NCI-H2029 treated with DMSO at 0.1 percent for 48 hours (cell line): Measurements from ENCODE around the gene SPATA18.
"Not testable (repeated sequence)": the region's sequence is repeated elsewhere in the genome, so short reads cannot be mapped to it uniquely, and the experiment has no call there.

Experiments used
- DNase-seq: peaks from one replicate; lab custom pipeline; 2025; lab: John Stamatoyannopoulos, UW

SPATA18 gene

DNA sequence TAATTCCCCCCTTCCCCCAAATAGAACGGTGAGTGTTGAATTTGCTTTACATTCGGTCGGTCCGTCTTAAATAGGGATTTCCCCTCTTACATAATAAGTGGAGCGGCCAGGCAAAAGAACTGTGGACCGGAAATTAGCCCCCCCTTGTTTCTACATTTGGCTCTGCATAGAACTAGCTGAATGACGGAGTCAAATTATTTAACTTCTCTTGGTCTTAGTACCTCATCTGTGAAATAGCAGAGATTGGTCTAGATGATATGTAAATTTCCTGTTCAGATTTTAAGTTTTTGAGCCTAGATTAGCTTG, 1.3 kb downstream of the SPATA18 start:
- no peak for DNase-seq

DNA sequence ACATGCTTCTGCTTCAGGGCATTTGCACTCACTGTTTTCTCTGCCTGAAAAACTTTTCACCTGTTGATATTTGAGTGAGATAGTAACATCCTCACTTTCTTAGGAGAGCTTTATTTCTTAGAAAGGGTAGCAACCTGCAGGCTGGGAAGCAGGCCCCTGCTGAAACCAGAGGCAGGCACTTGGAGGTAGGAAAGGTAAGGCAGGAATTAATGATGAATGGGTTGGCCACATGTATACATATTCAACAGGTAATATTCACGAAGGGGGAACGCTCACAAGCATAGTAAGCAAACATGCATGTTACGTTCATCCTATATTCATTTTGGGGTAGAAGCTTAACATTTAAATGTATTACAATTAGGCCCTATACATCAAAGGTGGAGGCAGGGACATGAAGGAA, 3.1 kb downstream of the SPATA18 start:
- DNase-seq: no peak

DNA sequence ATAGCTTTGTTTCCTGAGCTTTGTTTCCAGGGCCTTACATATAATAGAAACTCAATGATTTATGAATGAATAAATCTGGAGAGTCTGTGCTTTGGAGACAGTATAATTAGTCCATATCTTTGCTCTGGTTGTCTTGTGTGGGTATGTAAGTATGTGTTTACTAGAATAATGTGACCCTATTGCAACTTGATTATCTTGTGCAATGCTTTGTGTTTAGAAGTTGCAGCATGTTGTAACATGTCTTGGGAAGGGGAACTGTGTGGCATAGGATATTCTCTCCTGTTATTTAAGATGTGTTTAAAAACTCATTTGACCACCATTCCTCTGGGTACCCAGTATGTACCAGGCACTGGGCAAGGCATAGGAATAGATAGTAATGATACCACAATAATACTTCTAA, 6.1 kb downstream of the SPATA18 start:
- no peak for DNase-seq

DNA sequence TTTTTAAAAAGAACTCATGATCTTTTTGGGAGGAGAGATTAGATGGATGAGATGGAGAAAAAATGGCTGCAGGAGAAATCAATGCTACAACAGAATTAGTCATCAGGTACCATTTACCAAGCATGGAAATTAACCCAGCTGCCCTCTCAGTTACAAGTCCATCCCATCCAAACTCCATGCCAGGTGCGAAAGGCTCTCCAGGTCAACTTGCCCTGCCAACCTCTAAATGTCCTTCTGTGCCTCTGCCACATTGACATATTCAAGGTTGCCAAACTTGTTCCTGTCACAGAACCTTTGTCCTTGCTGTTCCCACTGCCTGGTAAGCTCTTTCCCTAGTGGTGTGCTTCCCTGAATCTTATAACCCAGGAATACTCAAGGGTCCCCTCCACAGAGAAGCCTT, 7.2 kb downstream of the SPATA18 start:
- no peak for DNase-seq

DNA sequence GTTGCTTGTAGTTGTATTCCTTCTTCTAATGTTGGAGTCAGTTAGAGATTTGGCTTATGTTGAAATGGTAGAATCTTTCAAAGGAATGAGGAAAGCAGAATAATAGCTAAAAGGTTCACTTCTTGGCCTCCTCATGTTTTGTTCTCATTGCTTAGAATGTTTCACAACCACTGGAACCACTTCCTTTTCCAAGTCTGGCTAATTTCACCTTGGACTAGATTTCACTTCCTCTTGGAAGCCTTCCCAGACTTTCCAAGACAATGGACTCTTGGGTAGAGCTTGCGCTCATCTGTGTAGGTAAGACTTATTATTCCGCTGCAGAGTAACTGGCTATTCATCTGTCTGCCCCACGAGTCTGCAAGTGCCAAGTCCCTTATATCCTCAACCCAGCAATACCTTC, 8.3 kb downstream of the SPATA18 start:
- no peak for DNase-seq

DNA sequence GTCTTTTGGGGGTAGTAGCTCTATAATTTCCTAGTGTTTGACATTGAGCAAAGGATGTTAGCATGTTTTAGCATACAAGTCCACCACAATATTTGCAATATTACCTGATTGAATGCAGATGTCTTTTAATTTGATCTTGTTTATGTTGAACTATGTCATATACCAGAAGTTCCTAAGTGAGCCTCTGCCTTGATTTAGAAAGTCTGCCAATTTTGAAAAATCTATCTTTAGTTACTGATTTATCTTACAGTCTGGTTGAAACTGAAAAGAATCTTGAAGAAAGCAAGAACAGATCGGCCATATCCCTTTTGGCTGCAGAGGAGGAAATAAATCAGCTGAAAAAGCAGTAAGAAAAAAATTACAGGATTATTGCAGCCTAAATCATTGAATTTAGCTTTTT, 18.5 kb downstream of the SPATA18 start:
- no peak for DNase-seq

DNA sequence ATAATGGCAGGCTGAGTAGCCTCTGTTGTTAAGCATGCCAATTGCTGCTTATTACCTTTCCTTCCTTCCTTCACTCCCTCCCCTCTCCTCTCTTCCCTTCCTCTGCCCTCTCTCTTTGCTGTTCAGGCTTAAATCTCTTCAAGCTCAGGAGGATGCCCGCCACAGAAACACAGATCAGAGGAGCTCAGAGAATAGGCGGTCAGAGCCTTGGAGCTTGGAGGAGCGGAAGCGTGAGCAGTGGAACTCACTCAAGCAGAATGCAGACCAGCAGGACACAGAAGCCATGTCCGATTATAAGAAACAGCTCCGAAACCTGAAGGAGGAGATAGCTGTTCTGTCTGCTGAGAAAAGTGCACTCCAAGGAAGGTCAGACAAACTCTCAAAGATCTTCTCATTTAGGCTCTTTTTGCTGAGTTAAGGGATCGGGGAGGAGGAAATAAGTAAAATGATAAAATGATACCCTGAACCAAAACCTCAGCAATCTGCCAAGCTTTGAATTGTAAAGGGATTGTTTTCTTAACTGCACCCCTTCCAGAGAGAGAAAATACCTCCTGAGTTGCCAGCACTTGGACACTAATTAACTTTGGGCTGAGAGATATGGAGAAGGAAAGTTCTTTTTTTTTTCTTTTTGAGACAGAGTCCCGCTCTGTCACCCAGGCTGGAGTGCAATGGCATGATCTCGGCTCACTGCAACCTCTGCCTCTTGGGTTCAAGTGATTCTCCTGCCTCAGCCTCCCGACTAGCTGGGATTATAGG, 20.9 kb downstream of the SPATA18 start:
- no peak for DNase-seq

DNA sequence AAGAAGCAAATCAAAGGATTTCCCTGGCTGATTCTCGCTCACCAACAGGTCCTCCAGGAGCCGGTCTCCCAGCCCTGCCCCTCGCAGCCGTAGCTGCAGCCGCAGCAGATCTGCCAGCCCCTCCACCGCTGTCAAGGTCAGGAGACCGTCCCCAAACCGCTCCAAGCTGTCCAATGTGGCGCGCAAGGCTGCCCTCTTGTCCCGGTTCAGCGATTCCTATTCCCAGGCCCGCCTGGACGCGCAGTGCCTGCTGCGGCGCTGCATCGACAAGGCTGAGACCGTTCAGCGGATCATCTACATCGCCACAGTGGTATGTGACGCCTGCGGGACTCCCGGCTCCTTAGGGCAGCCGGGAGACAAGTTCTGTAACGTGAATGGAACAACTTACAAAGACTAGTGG, 25.6 kb downstream of the SPATA18 start:
- DNase-seq: no peak

DNA sequence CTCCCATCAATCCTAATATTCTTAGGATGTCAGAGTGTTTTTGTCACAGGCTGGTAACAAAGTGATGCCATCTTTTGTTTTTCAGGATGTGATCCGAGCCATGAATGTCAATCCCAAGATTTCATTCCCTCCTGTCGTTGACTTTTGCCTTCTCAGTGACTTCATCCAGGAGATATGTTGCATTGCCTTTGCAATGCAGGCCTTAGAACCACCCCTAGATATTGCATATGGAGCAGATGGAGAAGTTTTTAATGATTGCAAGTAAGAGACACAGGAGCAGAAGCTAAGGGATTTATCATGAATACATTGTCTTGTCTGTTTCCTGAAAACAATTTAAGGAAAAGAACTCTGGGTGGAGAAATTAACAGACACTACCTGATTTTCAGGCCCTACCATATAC, 28.6 kb downstream of the SPATA18 start:
- no peak for DNase-seq

DNA sequence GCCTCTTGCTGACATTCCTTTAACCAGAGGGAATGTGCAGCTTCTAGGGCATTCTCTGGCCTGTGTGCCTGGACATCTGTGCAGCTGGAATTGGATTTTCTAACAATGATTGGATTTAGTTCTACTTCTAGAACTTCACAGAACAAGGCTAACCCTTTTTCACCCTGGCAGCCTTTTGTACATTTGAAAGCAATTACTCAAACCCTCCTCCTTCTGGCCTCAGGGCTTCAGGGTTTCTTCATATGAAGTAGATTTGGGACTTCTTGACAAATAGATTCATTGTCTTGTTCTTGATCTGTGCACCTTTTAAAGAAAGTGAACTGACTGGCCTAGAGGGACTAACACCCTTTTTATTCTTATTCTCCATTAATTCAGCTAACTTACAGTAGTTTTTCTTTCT, 30.1 kb downstream of the SPATA18 start:
- no peak for DNase-seq

DNA sequence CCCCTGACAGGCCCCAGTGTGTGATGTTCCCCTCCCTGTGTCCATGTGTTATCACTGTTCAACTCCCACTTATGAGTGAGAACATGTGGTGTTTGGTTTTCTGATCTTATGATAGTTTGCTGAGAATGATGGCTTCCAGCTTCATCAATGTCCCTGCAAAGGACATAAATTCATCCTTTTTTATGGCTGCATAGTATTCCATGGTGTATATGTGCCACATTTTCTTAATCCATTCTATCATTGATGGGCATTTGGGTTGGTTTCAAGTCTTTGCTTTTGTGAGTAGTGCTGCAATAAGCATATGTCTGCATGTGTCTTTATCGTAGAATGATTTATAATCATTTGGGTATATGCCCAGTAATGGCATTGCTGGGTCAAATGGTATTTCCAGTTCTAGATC, 35.3 kb downstream of the SPATA18 start:
- DNase-seq: not testable (repeated sequence)

DNA sequence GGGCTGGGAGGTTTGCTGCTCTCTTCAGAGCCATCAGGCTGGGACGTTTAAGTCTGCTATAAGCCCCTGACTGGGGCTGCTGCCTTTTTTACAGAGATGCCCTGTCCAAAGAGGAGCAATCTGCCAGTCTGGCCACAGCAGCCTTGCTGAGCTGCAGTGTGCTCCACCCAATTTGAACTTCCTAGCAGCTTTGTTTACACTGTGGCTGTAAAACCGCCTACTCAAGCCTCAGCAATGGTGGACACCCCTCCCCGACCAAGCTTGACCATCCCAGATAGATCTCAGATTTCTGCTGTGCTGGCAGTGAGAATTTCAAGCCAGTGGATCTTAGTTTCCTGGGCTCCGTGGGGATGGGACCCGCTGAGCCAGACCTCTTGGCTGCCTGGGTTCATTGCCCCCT, 40.7 kb downstream of the SPATA18 start:
- no peak for DNase-seq

DNA sequence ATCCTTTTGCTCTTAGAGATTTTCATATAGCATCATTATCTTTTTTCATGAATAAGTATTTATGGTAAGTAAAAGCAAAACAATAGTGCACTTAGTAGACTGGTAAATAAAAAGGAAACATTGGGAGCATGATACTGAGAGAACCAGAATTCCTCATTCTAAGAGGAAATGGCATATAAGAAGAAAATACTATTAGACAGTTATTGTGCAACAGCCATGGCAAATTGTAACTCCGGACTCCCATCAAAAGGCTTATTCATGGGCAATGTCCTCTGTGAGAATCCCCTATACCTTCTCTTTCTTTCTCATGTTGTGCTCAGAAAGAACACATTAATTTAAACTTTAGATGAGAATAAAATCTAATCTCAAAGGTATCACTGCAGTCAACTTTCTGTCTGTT, 42.4 kb downstream of the SPATA18 start:
- DNase-seq: no peak

DNA sequence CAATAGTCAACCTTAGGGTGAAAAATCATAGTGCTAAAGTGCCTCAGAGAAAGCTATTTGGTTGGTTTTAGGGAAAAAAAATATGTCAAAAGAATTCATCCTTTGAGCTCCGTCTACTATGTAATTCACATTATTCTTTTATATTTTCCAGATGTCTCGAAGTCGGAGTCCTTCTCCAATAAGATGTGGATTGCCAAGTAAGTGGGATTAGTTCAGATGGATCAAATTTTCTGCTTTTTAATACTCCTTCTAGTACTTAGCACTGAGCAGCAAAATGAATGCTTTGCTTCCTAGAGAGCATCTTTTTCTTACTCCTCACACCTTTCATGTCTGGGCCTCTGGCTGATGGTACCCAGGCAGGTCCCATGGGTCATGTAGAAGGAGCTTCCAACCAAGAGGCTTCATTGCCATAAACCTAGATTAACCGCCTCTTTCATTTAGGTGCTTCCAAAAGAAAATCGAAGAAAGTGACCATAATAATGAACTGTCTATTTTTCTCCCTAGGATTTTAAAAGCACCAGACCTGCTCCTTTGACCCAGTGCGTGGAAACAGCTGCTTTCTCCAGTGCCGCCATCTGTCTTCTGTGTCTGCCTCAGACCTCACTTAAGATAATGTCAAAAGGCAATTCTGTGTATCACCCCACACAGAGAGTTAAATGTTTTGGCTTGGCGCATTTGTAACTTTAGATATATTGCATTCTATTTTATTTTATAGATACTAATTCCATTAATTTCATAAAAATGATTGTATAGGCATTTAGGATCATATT, 43.5 kb downstream of the SPATA18 start:
- DNase-seq: no peak

DNA sequence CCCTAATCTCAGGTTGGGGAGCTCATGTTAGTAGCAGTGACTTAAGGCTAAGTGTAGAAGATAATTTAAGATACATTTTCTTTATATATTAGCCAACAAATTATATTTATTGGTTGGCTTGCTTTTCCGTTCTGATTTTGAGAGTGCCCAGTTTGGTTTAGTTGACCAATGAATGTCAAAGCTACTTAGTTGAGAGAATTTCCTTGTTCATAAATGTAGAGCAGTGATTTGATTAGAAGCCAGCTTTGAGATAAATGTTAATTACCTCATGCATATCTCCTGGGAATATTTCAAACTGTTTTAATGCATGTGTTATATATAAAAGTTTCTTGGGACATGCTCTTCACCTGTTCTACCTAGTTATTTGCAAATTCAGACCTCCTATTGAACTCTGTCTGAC, 44.3 kb downstream of the SPATA18 start:
- no peak for DNase-seq

DNA sequence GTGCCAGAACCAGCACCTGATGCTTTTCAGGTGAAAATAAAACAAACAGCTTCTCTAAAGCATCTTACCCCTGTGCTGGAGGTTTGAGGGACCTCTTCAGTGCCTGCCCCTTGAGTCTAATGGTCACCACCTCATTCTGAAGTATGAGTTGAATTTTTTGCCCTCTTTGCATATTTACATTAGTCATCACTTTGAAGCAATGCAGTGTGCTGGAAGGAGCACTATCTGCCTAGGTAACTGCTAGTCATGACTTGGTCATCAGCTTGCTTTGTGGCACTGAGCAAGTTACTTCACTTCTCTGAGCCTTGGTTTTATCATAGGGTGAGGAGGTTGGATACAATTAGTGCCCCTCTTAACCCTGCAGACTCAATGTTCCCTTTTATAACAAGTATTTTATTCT, 44.9 kb downstream of the SPATA18 start:
- DNase-seq: no peak

DNA sequence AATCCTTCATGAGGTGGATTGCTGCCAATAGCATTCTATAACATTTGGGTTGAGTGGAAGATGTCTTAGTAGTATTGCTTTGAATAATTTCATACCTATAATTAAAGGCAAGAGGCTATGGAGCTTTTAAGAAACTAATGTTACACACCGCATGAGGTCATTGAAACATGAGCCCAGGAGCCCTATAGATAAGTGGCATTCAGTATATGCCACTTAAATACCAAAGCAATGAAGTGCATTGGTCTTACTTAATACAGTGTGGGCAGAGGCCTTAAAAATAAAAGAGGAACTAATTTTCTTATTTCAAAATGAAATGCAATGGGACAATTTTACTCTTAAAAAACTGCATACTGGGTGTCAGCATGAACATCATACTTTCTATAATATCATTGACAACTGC, 47.5 kb downstream of the SPATA18 start:
- no peak for DNase-seq

DNA sequence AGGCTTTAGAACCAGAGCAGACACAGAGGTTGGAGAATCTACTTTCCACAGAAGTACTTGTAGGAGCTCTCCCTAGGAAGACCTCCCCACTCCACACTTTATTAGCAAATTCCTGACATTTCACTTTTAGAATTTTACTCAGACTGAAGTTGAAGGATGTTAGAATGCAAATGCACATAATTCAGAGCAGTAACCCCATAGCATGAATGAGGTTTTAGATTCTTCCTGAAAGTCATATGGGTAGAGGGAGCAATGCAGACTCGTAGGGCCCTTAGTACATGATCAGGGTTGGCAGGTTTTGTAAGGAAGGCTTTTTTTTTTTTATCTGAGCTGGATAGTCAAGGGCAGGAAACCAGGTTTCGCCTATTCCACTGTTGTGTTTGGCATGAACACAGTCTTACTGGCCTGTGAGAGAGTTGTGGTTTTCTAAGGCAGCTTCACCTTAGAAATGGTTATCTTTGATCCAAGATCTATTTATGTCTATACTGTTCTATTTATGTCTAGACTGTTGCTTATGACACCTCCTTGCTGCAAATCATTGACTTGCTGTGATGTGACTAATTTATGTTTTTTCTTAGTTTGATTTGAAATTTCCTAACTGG, 48.9 kb downstream of the SPATA18 start:
- DNase-seq: no peak

DNA sequence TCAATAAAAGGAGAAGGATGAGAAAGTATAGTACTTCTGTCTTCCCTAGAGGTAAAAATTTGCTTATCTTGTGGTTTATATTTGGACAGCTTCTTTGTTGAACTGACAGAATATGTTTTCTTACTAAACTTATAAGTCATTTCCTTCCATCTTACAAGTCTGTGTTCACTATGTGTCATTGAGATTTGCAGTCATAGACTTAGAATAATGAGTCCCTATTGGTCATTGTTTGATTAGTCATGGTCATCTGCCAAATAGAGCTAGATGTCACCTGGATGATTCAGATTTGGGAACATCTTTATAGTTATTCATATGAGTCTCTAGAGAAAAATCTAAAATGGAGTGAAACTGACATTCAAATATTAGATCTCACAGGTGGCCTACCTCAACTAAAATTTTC, 51.5 kb downstream of the SPATA18 start:
- no peak for DNase-seq

DNA sequence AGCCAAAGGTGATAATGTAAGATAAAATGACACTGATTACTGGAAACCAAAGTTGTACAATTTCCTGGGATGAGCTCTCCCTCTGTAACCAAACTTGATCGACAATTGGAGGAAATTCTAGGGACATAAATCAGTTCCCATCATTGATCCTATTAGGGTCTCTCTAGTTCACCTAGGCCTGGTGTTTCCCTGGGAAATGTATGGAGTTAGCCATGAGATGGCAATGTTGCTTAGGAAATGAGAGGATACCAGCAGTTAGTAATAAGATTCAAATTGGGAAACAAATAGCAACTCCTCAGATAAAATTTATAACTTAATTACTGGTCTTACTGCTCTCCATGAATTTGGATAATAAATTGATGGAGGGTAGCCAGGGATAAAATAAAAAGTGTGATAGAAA, 52.2 kb downstream of the SPATA18 start:
- DNase-seq: no peak

DNA sequence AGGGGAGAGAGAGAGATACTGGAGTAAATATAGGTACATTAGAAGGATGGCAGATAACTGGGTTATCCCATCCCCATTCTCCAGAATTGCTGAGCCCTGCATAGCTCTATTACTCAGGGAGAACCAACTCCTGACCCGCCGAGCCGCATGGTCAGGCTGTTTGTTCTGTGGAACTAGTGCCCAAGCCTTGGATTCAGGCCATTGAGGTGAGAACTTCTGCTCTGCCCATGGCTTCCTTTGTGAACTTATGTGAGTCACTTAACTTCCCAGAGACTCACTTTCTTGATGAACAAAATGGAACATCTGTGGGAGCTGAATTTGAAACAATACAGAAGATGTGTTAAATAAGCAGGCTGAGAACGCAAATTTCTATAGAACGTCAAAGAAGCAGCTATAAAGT, 54.2 kb downstream of the SPATA18 start:
- DNase-seq: no peak

DNA sequence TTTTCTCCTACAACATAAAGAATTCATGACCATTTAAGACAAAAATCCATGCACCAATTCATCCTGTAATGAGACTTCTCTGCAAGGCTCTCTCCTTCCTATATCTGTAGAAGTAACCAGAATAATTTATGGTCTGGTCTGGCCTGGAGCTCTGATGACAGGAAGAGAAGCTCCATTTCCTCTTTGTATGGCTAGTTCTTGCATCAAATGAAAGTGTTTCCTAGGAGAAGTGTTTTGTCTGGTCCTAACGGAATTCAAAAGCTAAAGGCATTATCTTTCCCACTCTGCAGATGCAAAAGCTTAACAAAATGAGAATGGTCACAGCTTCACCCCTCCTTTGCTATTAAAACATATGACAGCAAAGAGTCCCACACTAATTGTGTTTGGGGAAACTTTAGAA, 55.1 kb downstream of the SPATA18 start:
- DNase-seq: no peak

DNA sequence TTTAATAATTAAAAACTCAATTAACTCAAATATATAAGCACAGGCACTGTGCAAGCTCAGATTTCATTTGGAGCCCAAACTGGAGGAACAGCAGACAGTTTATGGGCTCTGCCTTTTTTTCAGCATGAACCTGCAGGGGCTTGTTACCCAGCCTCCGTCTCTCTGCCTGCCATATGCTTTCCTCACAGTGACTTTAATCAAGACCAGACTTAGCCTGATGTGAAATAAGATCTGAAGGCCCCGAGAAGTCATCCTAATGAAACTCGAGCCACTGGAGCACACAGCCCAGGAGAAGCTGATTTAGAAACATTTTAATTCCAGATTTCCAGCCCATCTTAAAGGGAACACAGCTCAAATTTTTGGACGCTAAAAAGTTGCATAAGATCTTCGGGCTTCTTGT, 55.6 kb downstream of the SPATA18 start:
- no peak for DNase-seq

DNA sequence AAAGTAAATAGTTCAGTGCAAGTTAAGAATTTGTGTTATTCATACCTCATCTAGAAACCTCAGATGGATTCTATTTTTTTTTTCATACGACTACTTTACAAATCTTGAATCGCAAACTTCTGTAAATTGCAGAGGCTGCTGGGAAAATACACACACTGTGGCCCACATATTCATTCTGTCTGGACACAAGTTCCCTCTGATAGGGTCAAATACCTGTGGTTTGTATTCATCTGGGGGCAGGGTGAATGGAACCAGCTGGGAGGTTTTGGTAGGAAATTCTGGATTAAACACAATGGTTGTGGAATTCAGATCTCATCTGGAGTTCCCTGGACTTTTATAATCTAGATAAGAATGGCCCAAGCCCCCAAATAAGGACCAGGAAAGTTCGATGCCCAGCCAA, 56.2 kb downstream of the SPATA18 start:
- DNase-seq: no peak
